ENCODE data around the gene OGT.

Gene OGT

GRCh38 chrX:71542411-71542810, 9.5 kb downstream of the OGT start:
- Histone ChIP-seq H3K27me3 (ENCODE audit: insufficient read depth, poor library complexity, severe bottlenecking) (no peaks in the 10 kb centered on the region), H3K27ac (replicated peaks) (no peak overlapping the region), H3K4me3 (replicated peaks; ENCODE audit: insufficient read depth, low read length) (no peak overlapping the region)
- TF ChIP-seq GABPA (IDR thresholded peaks at IDR 0.05; ENCODE audit: low read depth) (no peak), SPI1 (IDR thresholded peaks at IDR 0.05; ENCODE audit: borderline replicate concordance, low read depth) (no peak), POLR2AphosphoS5 (IDR thresholded peaks at IDR 0.05; ENCODE audit: low read depth) (no peak), REST (IDR thresholded peaks at IDR 0.05; ENCODE audit: insufficient replicate concordance, low read depth) (no peak), CTCF (IDR thresholded peaks at IDR 0.05; ENCODE audit: insufficient read depth, low read length) (no peak)
- DNase-seq (ENCODE audit: low read depth in 1 of 2, low spot score in 1 of 2), result no peak

- Histone ChIP-seq H3K27me3 (ENCODE audit: insufficient read depth, poor library complexity, severe bottlenecking) (no peaks in the 10 kb centered on the region), H3K27ac (replicated peaks) (no peak overlapping the region), H3K4me3 (replicated peaks; ENCODE audit: insufficient read depth, low read length) (no peak overlapping the region)
- TF ChIP-seq CTCF (IDR thresholded peaks at IDR 0.05; ENCODE audit: insufficient read depth, low read length), result no peak
- no peak for TF ChIP-seq REST (IDR thresholded peaks at IDR 0.05; ENCODE audit: insufficient replicate concordance, low read depth)
- TF ChIP-seq GABPA (IDR thresholded peaks at IDR 0.05; ENCODE audit: low read depth), result no peak
- TF ChIP-seq SPI1 (IDR thresholded peaks at IDR 0.05; ENCODE audit: borderline replicate concordance, low read depth), result no peak
- no peak for TF ChIP-seq POLR2AphosphoS5 (IDR thresholded peaks at IDR 0.05; ENCODE audit: low read depth)
- no peak for DNase-seq (ENCODE audit: low read depth in 1 of 2, low spot score in 1 of 2)
Observed at GRCh38 chrX:71542825-71543224, 9.9 kb downstream of the OGT start.

- no peak overlapping the region for H3K27ac ChIP-seq (replicated peaks)
- no peak overlapping the region for H3K4me3 ChIP-seq (replicated peaks; ENCODE audit: insufficient read depth, low read length)
- DNase-seq (ENCODE audit: low read depth in 1 of 2, low spot score in 1 of 2), result no peak
- TF ChIP-seq SPI1 (IDR thresholded peaks at IDR 0.05; ENCODE audit: borderline replicate concordance, low read depth), result no peak
- no peak for TF ChIP-seq REST (IDR thresholded peaks at IDR 0.05; ENCODE audit: insufficient replicate concordance, low read depth)
- H3K27me3 ChIP-seq (ENCODE audit: insufficient read depth, poor library complexity, severe bottlenecking), result no peaks in the 10 kb centered on the region
Observed at GRCh38 chrX:71543316-71543715, 10.4 kb downstream of the OGT start.

- TF ChIP-seq SPI1 (IDR thresholded peaks at IDR 0.05; ENCODE audit: borderline replicate concordance, low read depth) (no peak), GABPA (IDR thresholded peaks at IDR 0.05; ENCODE audit: low read depth) (no peak), REST (IDR thresholded peaks at IDR 0.05; ENCODE audit: insufficient replicate concordance, low read depth) (no peak), POLR2AphosphoS5 (IDR thresholded peaks at IDR 0.05; ENCODE audit: low read depth) (no peak), CTCF (IDR thresholded peaks at IDR 0.05; ENCODE audit: insufficient read depth, low read length) (no peak)
Observed at GRCh38 chrX:71545364-71545763, 12.5 kb downstream of the OGT start.

More at GRCh38 chrX:71545364-71545763, 12.5 kb downstream of the OGT start:
- no peak for DNase-seq (ENCODE audit: low read depth in 1 of 2, low spot score in 1 of 2)
- no peak overlapping the region for H3K4me3 ChIP-seq (replicated peaks; ENCODE audit: insufficient read depth, low read length)
- no peaks in the 10 kb centered on the region for H3K27me3 ChIP-seq (ENCODE audit: insufficient read depth, poor library complexity, severe bottlenecking)
- no peak overlapping the region for H3K27ac ChIP-seq (replicated peaks)

Data from HL-60 (cell line).